H1 (cell line): ENCODE measurements around the gene SPRR3. TPM values are rescaled to one million over a fixed set of nuclear protein-coding genes. Genes with fewer than 3 reads are reported as not detected.

Experiments
- CTCF ChIA-PET: fragments of 300-600 bp; sonication (Branson Sonifier 250); formaldehyde crosslinking; loops from one replicate; lab custom pipeline; 2021; ENCODE audit not compliant: partially characterized antibody; lab: Charles Lee
- POLR2A ChIA-PET: fragments of 300-600 bp; sonication (Branson Sonifier 250); formaldehyde crosslinking; loops from one replicate; lab custom pipeline; 2021; ENCODE audit warnings: inconsistent platforms; ENCODE audit not compliant: partially characterized antibody; lab: Charles Lee
- DNase-seq, 2 experiments: peaks; one replicate each; pipeline versions ENCODE4 v3.0.0 to v3.0.0-alpha.2; 2010 to 2022; ENCODE audit warnings: low spot score in 2 of 2, low read depth in 1 of 2, mixed read lengths in 1 of 2
- FAIRE-seq: peaks from 2 replicates; lab custom pipeline; 2011; peaks lifted over from hg19 to GRCh38; lab: Jason Lieb, UNC
- H2AFZ ChIP-seq: 2 replicates; pipeline ENCODE4 v1.8.1; 2012; ENCODE audit warnings: low read length, inconsistent platforms
- H2AK5ac ChIP-seq: 2 replicates; pipeline ENCODE4 v1.6.1; 2013; ENCODE audit warnings: low read depth, low read length
- H2BK120ac ChIP-seq: replicated peaks from 2 replicates; pipeline ENCODE3; 2013; ENCODE audit warnings: low read depth, low read length, inconsistent platforms
- H2BK12ac ChIP-seq: 2 replicates; pipeline ENCODE4 v1.6.1; 2013; ENCODE audit warnings: low read depth, low read length
- H2BK15ac ChIP-seq: 2 replicates; pipeline ENCODE4 v1.6.1; 2013; ENCODE audit warnings: low read length
- H2BK20ac ChIP-seq: 2 replicates; pipeline ENCODE4 v1.6.1; 2013; ENCODE audit warnings: low read length
- H2BK5ac ChIP-seq: 2 replicates; pipeline ENCODE4 v1.6.1; 2013; ENCODE audit warnings: low read depth, low read length
- H3K14ac ChIP-seq: 2 replicates; pipeline ENCODE4 v1.6.1; 2013; ENCODE audit warnings: inconsistent platforms; ENCODE audit not compliant: insufficient read length
- H3K18ac ChIP-seq: 2 replicates; pipeline ENCODE4 v1.6.1; 2013; ENCODE audit warnings: low read length; ENCODE audit errors: extremely low read depth
- H3K23ac ChIP-seq: 2 replicates; pipeline ENCODE4 v1.6.1; 2013; ENCODE audit warnings: inconsistent platforms; ENCODE audit not compliant: insufficient read length
- H3K23me2 ChIP-seq: 2 replicates; pipeline ENCODE4 v1.6.1; 2013; ENCODE audit warnings: low read depth, low read length
- H3K27ac ChIP-seq: 2 replicates; pipeline ENCODE4 v1.6.1; 2011; ENCODE audit warnings: low read depth, low read length, inconsistent platforms
- H3K27me3 ChIP-seq, 4 experiments: replicated peaks in 1 of 4; 1 replicate in 1 of 4; 2 replicates in 3 of 4; pipeline versions ENCODE4 v1.6.1 to v1.8.1; 2011 to 2013; ENCODE audit warnings: low read length in 3 of 4, mild to moderate bottlenecking in 3 of 4, inconsistent platforms in 2 of 4, mixed read lengths in 2 of 4, moderate library complexity in 1 of 4; ENCODE audit not compliant: control insufficient read depth in 3 of 4, insufficient read depth in 3 of 4; ENCODE audit errors: extremely low read depth in 1 of 4
- H3K36me3 ChIP-seq, 4 experiments: 2 replicates each; pipeline versions ENCODE4 v1.6.1 to v1.8.1; 2011 to 2013; ENCODE audit warnings: mild to moderate bottlenecking in 4 of 4, low read length in 3 of 4, moderate library complexity in 2 of 4, control low read depth in 1 of 4, inconsistent platforms in 1 of 4; ENCODE audit not compliant: insufficient read depth in 4 of 4, control insufficient read depth in 2 of 4
- H3K4ac ChIP-seq: replicated peaks from 2 replicates; pipeline ENCODE3; 2013; ENCODE audit warnings: low read length, low read depth, mixed read lengths, inconsistent platforms; ENCODE audit not compliant: insufficient read length
- H3K4me1 ChIP-seq, 4 experiments: replicated peaks in 1 of 4; 1 replicate in 1 of 4; 2 replicates in 3 of 4; pipeline versions ENCODE4 v1.6.1 to v1.8.1; 2011 to 2013; ENCODE audit warnings: low read length in 3 of 4, inconsistent platforms in 2 of 4, mixed read lengths in 1 of 4; ENCODE audit not compliant: insufficient read depth in 4 of 4, control insufficient read depth in 3 of 4
- H3K4me2 ChIP-seq, 2 experiments: 2 replicates each; pipeline versions ENCODE4 v1.6.1 to v1.8.1; 2011 to 2013; ENCODE audit warnings: low read depth in 2 of 2, low read length in 2 of 2, control low read depth in 1 of 2, inconsistent platforms in 1 of 2, mild to moderate bottlenecking in 1 of 2; ENCODE audit not compliant: insufficient read depth in 1 of 2
- H3K4me3 ChIP-seq, 4 experiments: fragments of 200-600, 300-600 bp in 1 of 4; sonication (generic), shearing (Covaris generic), sonication (Bioruptor Twin) in 1 of 4; 2 replicates each; pipeline versions ENCODE4 v1.5.1 to v1.8.1; 2011 to 2016; ENCODE audit warnings: low read length in 4 of 4, low read depth in 3 of 4, control low read depth in 2 of 4, inconsistent platforms in 2 of 4, mild to moderate bottlenecking in 2 of 4, mixed read lengths in 1 of 4, moderate library complexity in 1 of 4; ENCODE audit not compliant: insufficient read depth in 2 of 4; ENCODE audit errors: extremely low read depth in 1 of 4
- H3K56ac ChIP-seq: replicated peaks from 2 replicates; pipeline ENCODE3; 2013; ENCODE audit warnings: low read depth, mild to moderate bottlenecking, mixed read lengths, low read length, inconsistent platforms; ENCODE audit not compliant: insufficient read length
- H3K79me1 ChIP-seq: 2 replicates; pipeline ENCODE4 v1.6.1; 2013; ENCODE audit warnings: low read depth, low read length, control low read depth
- H3K79me2 ChIP-seq, 2 experiments: 2 replicates each; pipeline versions ENCODE4 v1.6.1 to v1.8.1; 2012 to 2013; ENCODE audit warnings: low read length in 2 of 2, mild to moderate bottlenecking in 2 of 2, inconsistent platforms in 1 of 2; ENCODE audit not compliant: insufficient read depth in 2 of 2, control insufficient read depth in 1 of 2
- H3K9ac ChIP-seq, 4 experiments: replicated peaks in 1 of 4; 1 replicate in 1 of 4; 2 replicates in 3 of 4; pipeline versions ENCODE4 v1.6.1 to v1.8.1; 2011 to 2013; ENCODE audit warnings: low read depth in 3 of 4, low read length in 3 of 4, control low read depth in 2 of 4, mild to moderate bottlenecking in 2 of 4, moderate library complexity in 2 of 4, inconsistent platforms in 1 of 4; ENCODE audit errors: extremely low read depth in 1 of 4
- H3K9me3 ChIP-seq, 2 experiments: 2 replicates each; pipeline versions ENCODE4 v1.6.1 to v1.8.1; 2012 to 2013; ENCODE audit warnings: mild to moderate bottlenecking in 2 of 2, moderate library complexity in 2 of 2, control low read depth in 1 of 2, inconsistent platforms in 1 of 2, low read depth in 1 of 2, low read length in 1 of 2, mixed read lengths in 1 of 2; ENCODE audit not compliant: insufficient read depth in 2 of 2
- H4K20me1 ChIP-seq, 2 experiments: replicated peaks in 1 of 2; 2 replicates each; pipeline versions ENCODE3 to v1.8.1; 2011 to 2013; ENCODE audit warnings: inconsistent platforms in 2 of 2, low read length in 2 of 2, mild to moderate bottlenecking in 1 of 2; ENCODE audit not compliant: insufficient read depth in 2 of 2, control insufficient read depth in 1 of 2
- H4K5ac ChIP-seq: 2 replicates; pipeline ENCODE4 v1.6.1; 2013; ENCODE audit warnings: low read length, low read depth, mixed read lengths, inconsistent platforms; ENCODE audit not compliant: insufficient read length
- H4K8ac ChIP-seq: 2 replicates; pipeline ENCODE4 v1.8.0; 2013; ENCODE audit warnings: mild to moderate bottlenecking, moderate library complexity, low read length, inconsistent platforms; ENCODE audit not compliant: insufficient read depth; ENCODE audit errors: extremely low read depth
- H4K91ac ChIP-seq: replicated peaks from 2 replicates; pipeline ENCODE3; 2013; ENCODE audit warnings: low read length, mixed read lengths, inconsistent platforms; ENCODE audit not compliant: insufficient read length
- CREB1 ChIP-seq: IDR thresholded peaks from 2 replicates; pipeline ENCODE4 v1.6.1; 2012; ENCODE audit warnings: inconsistent platforms
- CTBP2 ChIP-seq: IDR thresholded peaks from 2 replicates; pipeline ENCODE4 v1.7.0; 2011; ENCODE audit warnings: borderline replicate concordance, mild to moderate bottlenecking, moderate library complexity, mixed read lengths, low read length; ENCODE audit not compliant: insufficient read depth, insufficient read length
- EP300 ChIP-seq, 2 experiments: IDR thresholded peaks; 1 replicate in 1 of 2; 2 replicates in 1 of 2; pipeline ENCODE4 v1.6.1; 2011 to 2012; ENCODE audit warnings: low read depth in 2 of 2, low read length in 2 of 2, mild to moderate bottlenecking in 2 of 2, borderline replicate concordance in 1 of 2, inconsistent platforms in 1 of 2, moderate library complexity in 1 of 2
- JUND ChIP-seq: IDR thresholded peaks from 2 replicates; pipeline ENCODE4 v1.6.1; 2011; ENCODE audit warnings: mild to moderate bottlenecking, improper control_type of control experiment, low read length
- KDM1A ChIP-seq: fragments of 200-600, 300-600 bp; sonication (generic); IDR thresholded peaks from 2 replicates; pipeline ENCODE4 v1.7.1; 2016; ENCODE audit warnings: mild to moderate bottlenecking, low read length, borderline replicate concordance
- KDM5A ChIP-seq: fragments of 200-600 bp; IDR thresholded peaks from 2 replicates; pipeline ENCODE4 v1.7.1; 2012; ENCODE audit warnings: mild to moderate bottlenecking, low read length, inconsistent platforms, mixed read lengths
- MAFK ChIP-seq: IDR thresholded peaks from 2 replicates; pipeline ENCODE4 v1.6.1; 2012; ENCODE audit warnings: low read depth, mild to moderate bottlenecking, improper control_type of control experiment, low read length
- NANOG ChIP-seq: IDR thresholded peaks from 2 replicates; pipeline ENCODE4 v1.6.1; 2011; ENCODE audit warnings: low read length, low read depth, mild to moderate bottlenecking, inconsistent platforms; ENCODE audit not compliant: insufficient read depth, poor library complexity, severe bottlenecking
- RNF2 ChIP-seq: fragments of 200-900, 300-1000 bp; sonication (generic); IDR thresholded peaks from 2 replicates; pipeline ENCODE4 v1.7.1; 2016; ENCODE audit warnings: borderline replicate concordance, low read depth, mild to moderate bottlenecking, antibody characterized with exemption, low read length; ENCODE audit not compliant: poor library complexity, severe bottlenecking; ENCODE audit errors: missing control alignments
- SP2 ChIP-seq: IDR thresholded peaks from 2 replicates; pipeline ENCODE4 v1.6.1; 2012; ENCODE audit warnings: mild to moderate bottlenecking, low read length, inconsistent platforms
- TEAD4 ChIP-seq: IDR thresholded peaks from 2 replicates; pipeline ENCODE4 v1.6.1; 2012; ENCODE audit warnings: low read depth, low read length, inconsistent platforms, mixed read lengths
- ZNF274 ChIP-seq: IDR thresholded peaks from 2 replicates; pipeline ENCODE4 v1.7.0; 2012; ENCODE audit warnings: low read length, borderline replicate concordance; ENCODE audit errors: extremely low read depth
- WGBS, 2 experiments: shearing (Covaris generic) in 1 of 2; methylation state at CpG; one replicate each; pipeline versions ENCODE4 v1.1.6 to v1.1.7; 2013 to 2015; ENCODE audit warnings: low lambda C conversion rate in 2 of 2, mixed read lengths in 2 of 2, inconsistent platforms in 1 of 2, low coverage in 1 of 2, missing lambda C conversion rate in 1 of 2; ENCODE audit not compliant: insufficient replicate concordance in 2 of 2, insufficient coverage in 1 of 2, insufficient read length in 1 of 2; ENCODE audit errors: extremely low coverage in 1 of 2, missing lambda C conversion rate in 1 of 2; 5-methylcytosine and 5-hydroxymethylcytosine counted together
- polyA plus RNA-seq, 7 experiments: library from polyadenylated mRNA; depleted of rRNA in 3 of 7; stranded (reverse) in 5 of 7; unstranded in 2 of 7; fragments of >200 nt in 5 of 7; fragments of 200-250 nt in 2 of 7; gene quantifications; 1 replicate in 5 of 7; 2 replicates in 1 of 7; 4 replicates in 1 of 7; pipeline versions ENCODE4 v1.2.1 to v1.2.3, GENCODE V29; 2011 to 2013; ENCODE audit warnings: missing spikeins in 2 of 7, mixed read lengths in 2 of 7
- total RNA-seq: library from RNA; stranded (reverse); fragmentation: NEBNext Ultra II Directional; extraction: Animal tissue kit (Norgen Biotek cat#: 25700); gene quantifications from 2 replicates; pipeline ENCODE4 v1.2.1, GENCODE V29; 2021
- TF ChIP-seq, protein P1 (sequence below): IDR thresholded peaks from 2 replicates; pipeline ENCODE4 v1.6.1; 2012; ENCODE audit warnings: inconsistent platforms

SPRR3 gene
- total and polyA plus RNA-seq, 2 of the 8 experiments (the other 6 are each of a cell fraction or from before 2014, with no cell fraction given), result not detected

GRCh38 chr1:153028766-153029165, 27.2 kb downstream of the SPRR3 start:
- H2BK12ac ChIP-seq, result no peak overlapping the region
- DNase-seq (no peak), FAIRE-seq (no peak)
- H3K18ac ChIP-seq, result no peak overlapping the region
- H3K23ac ChIP-seq, result no peak overlapping the region
- CTCF ChIA-PET, result interaction anchor here (1.0 to 2.1 kb wide), 4 partner anchors 16 to 164 kb away, joined by 3 to 8 read pairs (median 4); no protein-coding TSS in a partner anchor
- no peaks in the 10 kb centered on the region for H3K27me3 ChIP-seq
- H3K4ac ChIP-seq, result no peak overlapping the region
- no peaks in the 10 kb centered on the region for H3K79me2 ChIP-seq
- H3K9me3 ChIP-seq, result no peaks in the 10 kb centered on the region
- H3K23me2 ChIP-seq, result no peaks in the 10 kb centered on the region
- H2BK15ac ChIP-seq, result no peak overlapping the region
- POLR2A ChIA-PET, result no interaction called here
- no peak overlapping the region for H2BK20ac ChIP-seq
- H4K8ac ChIP-seq, result no peak overlapping the region
- H4K20me1 ChIP-seq, result no peaks in the 10 kb centered on the region
- no peak overlapping the region for H3K4me3 ChIP-seq
- H3K4me1 ChIP-seq, result no peaks in the 10 kb centered on the region
- no peak overlapping the region for H3K4me2 ChIP-seq
- H3K9ac ChIP-seq, result no peak overlapping the region
- H3K56ac ChIP-seq, result no peak overlapping the region
- no peak overlapping the region for H2AFZ ChIP-seq
- no peak overlapping the region for H4K91ac ChIP-seq
- H2BK5ac ChIP-seq, result no peak overlapping the region
- 81% methylated on average over 1 of the region's 1 CpG; no CpG with 5 or more reads in 1 of the 2 experiments for WGBS, 2 experiments
- no peak overlapping the region for H2BK120ac ChIP-seq
- H4K5ac ChIP-seq, result no peak overlapping the region
- H3K14ac ChIP-seq, result no peak overlapping the region
- no peaks in the 10 kb centered on the region for H3K36me3 ChIP-seq
- H2AK5ac ChIP-seq, result no peak overlapping the region
- no peaks in the 10 kb centered on the region for H3K79me1 ChIP-seq
- no peak overlapping the region for H3K27ac ChIP-seq
- TF ChIP-seq SP2, result no peak
- TF ChIP-seq JUND, result no peak
- TF ChIP-seq CREB1, result no peak
- TF ChIP-seq TEAD4, result no peak
- TF ChIP-seq EP300 (IDR thresholded peaks at IDR 0.05; ENCODE audit: borderline replicate concordance in 1 of 2, low read depth in 2 of 2, low read length in 2 of 2), result no peak
- TF ChIP-seq KDM1A, result no peak
- TF ChIP-seq CTBP2, result no peak
- TF ChIP-seq KDM5A, result no peak
- TF ChIP-seq, protein P1, sequence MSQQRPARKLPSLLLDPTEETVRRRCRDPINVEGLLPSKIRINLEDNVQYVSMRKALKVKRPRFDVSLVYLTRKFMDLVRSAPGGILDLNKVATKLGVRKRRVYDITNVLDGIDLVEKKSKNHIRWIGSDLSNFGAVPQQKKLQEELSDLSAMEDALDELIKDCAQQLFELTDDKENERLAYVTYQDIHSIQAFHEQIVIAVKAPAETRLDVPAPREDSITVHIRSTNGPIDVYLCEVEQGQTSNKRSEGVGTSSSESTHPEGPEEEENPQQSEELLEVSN, result no peak
- no peak for TF ChIP-seq NANOG
- no peak for TF ChIP-seq MAFK
- no peak for TF ChIP-seq ZNF274
- no peak for TF ChIP-seq RNF2
